Progenitor cell of endocrine pancreas (in vitro differentiated cells): ENCODE measurements around the gene ATG10. TPM values are rescaled to one million over a fixed set of nuclear protein-coding genes. Genes with fewer than 3 reads are reported as not detected.
"Not testable (repeated sequence)": the region's sequence is repeated elsewhere in the genome, so short reads cannot be mapped to it uniquely, and the experiment has no call there.

Experiments used
- DNase-seq: peaks from one replicate; pipeline ENCODE4 v3.0.0; 2021; ENCODE audit warnings: low spot score; ENCODE audit not compliant: unreplicated experiment
- H3K27ac Mint-ChIP-seq: 2 replicates; pipeline ENCODE4 v1.8.0; 2021; ENCODE audit warnings: mild to moderate bottlenecking, moderate library complexity, mixed read lengths
- H3K27me3 Mint-ChIP-seq: 2 replicates; pipeline ENCODE4 v1.8.0; 2021; ENCODE audit warnings: mixed read lengths
- H3K36me3 Mint-ChIP-seq: 2 replicates; pipeline ENCODE4 v1.8.0; 2022; ENCODE audit warnings: mixed read lengths; ENCODE audit not compliant: insufficient read depth
- H3K4me1 Mint-ChIP-seq: 2 replicates; pipeline ENCODE4 v1.8.0; 2021; ENCODE audit warnings: low read depth, mixed read lengths
- H3K4me3 Mint-ChIP-seq: 2 replicates; pipeline ENCODE4 v1.8.0; 2021; ENCODE audit warnings: low read depth, mild to moderate bottlenecking, moderate library complexity, mixed read lengths
- H3K9me3 Mint-ChIP-seq: 2 replicates; pipeline ENCODE4 v1.8.0; 2021; ENCODE audit warnings: low read depth, mixed read lengths
- CTCF ChIP-seq: fragments of 200-600 bp; sonication (generic); IDR thresholded peaks from one replicate; pipeline ENCODE4 v1.5.0; 2021; ENCODE audit warnings: antibody characterized with exemption, mild to moderate bottlenecking; ENCODE audit not compliant: unreplicated experiment
- total RNA-seq: library from RNA; stranded (reverse); gene quantifications from 2 replicates; pipeline ENCODE4 v1.2.1, GENCODE V29; 2021

Gene ATG10
- total RNA-seq, 1 donor from 2014 or later = 10.8 TPM

DNA sequence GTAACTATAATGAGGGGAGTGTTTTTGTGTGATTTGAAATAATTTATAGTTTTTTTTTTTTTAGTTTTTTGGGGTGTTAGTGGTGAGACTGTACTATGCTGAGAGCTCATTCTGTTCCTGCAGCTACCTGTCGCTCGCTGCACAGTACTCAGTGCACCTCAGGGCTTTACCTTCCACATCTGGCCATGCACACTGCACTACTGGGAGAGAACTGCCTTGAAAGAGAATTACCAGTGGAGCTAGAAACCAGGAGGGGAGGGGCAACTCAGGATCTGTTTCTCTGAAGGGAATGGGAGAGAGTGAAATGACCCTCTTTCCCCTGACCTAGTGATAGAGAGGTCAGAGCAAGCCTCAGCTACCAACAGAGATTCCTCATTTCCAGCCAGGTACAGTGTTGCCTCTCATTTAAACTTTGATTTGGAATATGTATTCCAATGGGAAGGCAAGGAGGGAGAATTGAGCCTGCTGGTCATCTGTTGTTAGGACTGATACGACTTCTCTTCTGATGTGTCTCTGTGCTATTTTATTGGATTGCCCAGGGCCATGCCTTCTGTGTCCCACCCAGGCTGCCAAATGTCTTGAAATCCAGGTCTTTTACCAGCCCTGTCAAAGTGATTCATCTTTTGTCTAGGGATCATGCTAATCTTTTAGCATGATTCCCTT lies 8.9 kb downstream of the ATG10 start:
- Mint-ChIP-seq H3K27ac (peak overlapping the region; percentile 22), H3K27me3 (no peaks in the 10 kb centered on the region), H3K9me3 (peaks cover 6% of the 10 kb centered on the region), H3K4me1 (peaks cover 11% of the 10 kb centered on the region), H3K4me3 (no peak overlapping the region), H3K36me3 (peaks cover 29% of the 10 kb centered on the region)
- no peak for TF ChIP-seq CTCF
- no peak for DNase-seq

DNA sequence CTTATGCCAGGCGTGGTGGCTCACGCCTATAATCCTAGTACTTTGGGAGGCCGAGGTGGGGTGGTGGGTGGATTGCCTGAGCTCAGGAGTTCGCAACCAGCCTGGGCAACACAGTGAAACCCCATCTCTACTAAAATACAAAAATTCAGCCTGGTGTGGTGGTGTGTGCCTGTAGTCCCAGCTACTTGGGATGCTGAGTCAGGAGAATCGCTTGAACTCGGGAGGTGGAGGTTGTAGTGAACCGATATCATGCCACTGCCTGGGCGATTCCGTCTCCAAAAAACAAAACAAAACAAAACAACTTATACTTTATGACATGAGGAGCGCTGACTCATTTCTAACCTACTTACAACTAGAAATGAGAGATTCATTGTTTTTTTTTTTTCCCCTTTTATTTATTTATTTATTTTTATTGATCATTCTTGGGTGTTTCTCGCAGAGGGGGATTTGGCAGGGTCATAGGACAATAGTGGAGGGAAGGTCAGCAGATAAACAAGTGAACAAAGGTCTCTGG lies 10.4 kb downstream of the ATG10 start:
- not testable (repeated sequence) for H3K9me3 Mint-ChIP-seq, H3K27me3 Mint-ChIP-seq, DNase-seq, H3K4me3 Mint-ChIP-seq
- Mint-ChIP-seq H3K4me1 (peaks cover 11% of the 10 kb centered on the region), H3K36me3 (peaks cover 29% of the 10 kb centered on the region), H3K27ac (peak overlapping the region; percentile 87)

DNA sequence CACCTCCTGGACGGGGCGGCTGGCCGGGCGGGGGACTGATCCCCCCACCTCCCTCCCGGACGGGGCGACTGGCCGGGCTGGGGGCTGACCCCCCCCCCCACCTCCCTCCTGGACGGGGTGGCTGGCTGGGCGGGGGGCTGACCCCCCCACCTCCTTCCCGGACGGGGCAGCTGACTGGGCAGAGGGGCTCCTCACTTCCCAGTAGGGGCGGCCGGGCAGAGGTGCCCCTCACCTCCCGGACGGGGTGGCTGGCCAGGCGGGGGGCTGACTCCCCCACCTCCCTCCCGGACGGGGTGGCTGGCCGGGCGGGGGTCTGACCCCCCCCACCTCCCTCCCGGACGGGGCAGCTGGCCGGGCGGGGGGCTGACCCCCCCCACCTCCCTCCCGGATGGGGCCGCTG lies 11.3 kb downstream of the ATG10 start:
- Mint-ChIP-seq H3K4me1 (peaks cover 11% of the 10 kb centered on the region), H3K36me3 (peaks cover 26% of the 10 kb centered on the region)
- not testable (repeated sequence) for H3K4me3 Mint-ChIP-seq, H3K27me3 Mint-ChIP-seq, DNase-seq, H3K9me3 Mint-ChIP-seq, H3K27ac Mint-ChIP-seq

DNA sequence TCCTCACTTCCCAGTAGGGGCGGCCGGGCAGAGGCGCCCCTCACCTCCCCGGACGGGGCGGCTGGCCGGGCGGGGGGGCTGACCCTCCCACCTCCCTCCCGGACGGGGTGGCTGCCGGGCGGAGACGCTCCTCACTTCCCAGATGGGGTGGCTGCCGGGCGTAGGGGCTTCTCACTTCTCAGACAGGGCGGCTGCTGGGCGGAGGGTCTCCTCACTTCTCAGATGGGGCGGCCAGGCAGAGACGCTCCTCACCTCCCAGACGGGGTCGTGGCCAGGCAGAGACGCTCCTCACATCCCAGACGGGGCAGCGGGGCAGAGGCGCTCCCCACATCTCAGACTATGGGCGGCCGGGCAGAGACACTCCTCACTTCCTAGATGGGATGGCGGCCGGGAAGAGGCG lies 11.7 kb downstream of the ATG10 start:
- H3K4me3 Mint-ChIP-seq, H3K27ac Mint-ChIP-seq, DNase-seq, H3K9me3 Mint-ChIP-seq, H3K27me3 Mint-ChIP-seq: not testable (repeated sequence)
- peaks cover 11% of the 10 kb centered on the region for H3K4me1 Mint-ChIP-seq
- H3K36me3 Mint-ChIP-seq = peaks cover 22% of the 10 kb centered on the region

- no peaks in the 10 kb centered on the region for H3K27me3 Mint-ChIP-seq
- H3K4me1 Mint-ChIP-seq = peaks cover 3% of the 10 kb centered on the region
- H3K27ac Mint-ChIP-seq = no peak overlapping the region
- DNase-seq = no peak
- peaks cover 6% of the 10 kb centered on the region for H3K9me3 Mint-ChIP-seq
- no peak overlapping the region for H3K4me3 Mint-ChIP-seq
- TF ChIP-seq CTCF = no peak
- H3K36me3 Mint-ChIP-seq = peaks cover 24% of the 10 kb centered on the region
These were observed 14.3 kb downstream of the ATG10 start for GRCh38 chr5:81986126-81986525.

DNA sequence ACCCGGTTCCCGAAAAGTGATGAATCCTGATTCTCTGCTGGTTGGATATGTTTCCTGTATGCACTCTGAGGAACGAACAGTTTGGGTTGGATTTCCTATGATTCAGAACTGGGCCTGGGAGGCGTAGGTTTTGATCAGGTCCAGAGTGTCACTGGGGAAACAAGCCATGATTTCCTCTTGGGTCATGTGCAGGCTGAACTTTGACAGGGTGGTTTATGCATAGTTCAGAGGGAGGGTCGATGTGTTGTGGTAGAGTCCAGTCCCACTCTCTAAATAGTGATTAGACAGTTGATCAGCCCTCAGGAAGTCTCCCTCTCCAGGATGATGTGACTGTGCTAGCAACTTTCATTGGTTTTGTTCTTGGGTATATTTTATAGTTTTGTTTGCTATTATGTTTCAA lies 17.4 kb downstream of the ATG10 start:
- no peak for DNase-seq
- no peak for TF ChIP-seq CTCF
- H3K4me3 Mint-ChIP-seq = no peak overlapping the region
- H3K4me1 Mint-ChIP-seq = no peaks in the 10 kb centered on the region
- H3K36me3 Mint-ChIP-seq = peaks cover 14% of the 10 kb centered on the region
- peaks cover 4% of the 10 kb centered on the region for H3K9me3 Mint-ChIP-seq
- no peak overlapping the region for H3K27ac Mint-ChIP-seq
- no peaks in the 10 kb centered on the region for H3K27me3 Mint-ChIP-seq

- Mint-ChIP-seq H3K27me3 (no peaks in the 10 kb centered on the region), H3K9me3 (peaks cover 17% of the 10 kb centered on the region), H3K36me3 (peaks cover 38% of the 10 kb centered on the region), H3K4me1 (no peaks in the 10 kb centered on the region), H3K4me3 (no peak overlapping the region), H3K27ac (no peak overlapping the region)
- no peak for DNase-seq
- TF ChIP-seq CTCF = no peak
These were observed 22.9 kb downstream of the ATG10 start for GRCh38 chr5:81994679-81995078.
